Middle frontal gyrus (tissue), 1 donor: Measurements from ENCODE around the gene LBR.
"Not testable (repeated sequence)": the region's sequence is repeated elsewhere in the genome, so short reads cannot be mapped to it uniquely, and the experiment has no call there.

Experiments
- DNase-seq: peaks from one replicate; pipeline ENCODE4 v3.0.0-alpha.2; 2015; ENCODE audit warnings: low spot score; ENCODE audit errors: extremely low spot score

LBR gene

DNA sequence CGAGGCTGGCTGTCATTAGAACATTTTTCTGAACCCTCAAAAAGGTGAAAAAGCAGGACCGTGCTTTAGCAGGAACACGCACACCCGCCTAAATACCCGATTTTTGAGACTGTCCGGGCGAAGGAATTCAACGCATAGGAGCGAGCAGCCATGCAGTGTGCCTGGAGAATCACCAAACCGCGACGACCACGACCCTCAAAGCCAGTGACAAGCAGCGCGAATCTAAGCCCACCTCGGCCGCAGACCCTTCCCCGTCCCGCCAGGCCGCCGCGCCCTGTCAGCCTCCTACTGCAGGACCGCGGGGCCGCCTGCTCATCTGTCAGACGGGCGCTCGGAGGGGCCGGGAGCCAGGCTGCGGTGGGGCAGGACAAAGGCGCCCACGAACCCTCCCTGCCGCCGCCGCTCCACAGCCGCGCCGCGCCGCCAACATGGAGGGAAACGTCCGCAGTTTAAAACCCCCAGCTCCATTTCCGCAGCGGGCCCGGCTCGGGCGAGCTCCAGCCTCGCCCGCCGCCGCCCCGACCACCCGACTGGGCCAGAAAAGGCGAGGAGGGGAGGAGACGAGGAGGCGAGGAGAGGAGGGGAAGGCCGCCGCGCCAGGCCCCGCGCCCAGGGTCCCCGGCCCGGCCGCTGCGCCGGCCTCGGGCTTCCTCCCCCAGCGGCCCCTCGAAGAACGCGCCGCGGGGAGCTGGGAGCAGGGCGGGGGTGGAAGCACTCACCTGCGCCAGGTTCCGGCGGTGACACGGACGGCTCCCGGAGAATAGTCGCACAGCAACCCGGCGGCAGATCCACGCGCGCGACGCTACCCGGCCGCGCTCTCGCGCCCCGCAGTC lies at the start of gene LBR:
Gene LBR (minus strand): TSS at position 804 of the 833 bp plus-strand sequence. CDS start 3,963 bp downstream, outside the sequence.
- DNase-seq: no peak

DNA sequence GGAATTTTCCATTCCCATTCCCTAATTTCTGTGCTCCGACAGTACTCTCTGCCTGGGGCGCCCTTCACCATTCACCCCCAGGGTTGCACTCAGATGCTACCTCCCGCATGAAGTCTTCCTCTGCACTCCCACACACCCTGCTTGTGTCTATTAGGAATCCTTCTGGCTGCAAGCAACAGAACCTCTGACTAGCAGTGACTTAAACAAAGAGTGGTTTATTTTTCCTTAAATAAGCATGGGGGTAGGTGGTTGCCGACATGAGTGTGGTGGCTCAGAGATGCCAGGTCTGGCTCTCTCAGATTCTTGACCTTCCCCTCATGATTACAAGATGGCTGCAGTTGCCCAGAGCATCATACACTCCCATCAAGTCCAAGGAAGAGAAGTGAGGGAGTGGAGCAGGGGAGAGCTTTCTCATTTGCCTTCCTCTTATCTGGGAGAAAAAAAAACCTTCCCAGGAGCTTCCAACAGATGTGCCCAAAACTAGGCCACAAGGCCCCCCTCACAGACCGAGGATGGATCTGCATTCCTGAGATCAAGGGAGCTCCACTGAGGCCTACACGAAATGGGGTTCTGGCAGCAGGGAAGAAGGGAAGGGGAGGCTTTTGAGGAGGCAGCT lies 49.6 kb upstream of the LBR start:
- DNase-seq: no peak

DNA sequence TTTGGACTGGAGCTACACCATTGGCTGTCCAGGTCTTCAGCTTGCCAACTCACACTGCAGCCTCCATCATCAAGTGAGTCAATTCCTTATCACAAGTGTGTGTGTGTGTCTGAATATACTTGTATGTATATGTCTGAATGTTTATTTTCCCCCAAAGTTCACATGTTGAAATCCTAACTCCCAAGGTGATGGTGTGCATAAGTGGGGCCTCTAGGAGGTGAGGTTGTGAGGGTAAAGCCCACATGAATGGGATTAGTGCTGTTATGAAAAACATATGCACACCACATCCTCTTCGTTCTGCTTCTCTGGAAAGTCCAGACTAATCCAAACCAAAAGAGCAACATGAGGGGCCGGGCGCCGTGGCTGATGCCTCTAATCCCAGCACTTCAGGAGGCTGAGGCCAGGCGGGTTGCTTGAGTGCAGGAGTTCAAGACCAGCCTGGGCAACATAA lies 48.7 kb upstream of the LBR start:
- no peak for DNase-seq

DNA sequence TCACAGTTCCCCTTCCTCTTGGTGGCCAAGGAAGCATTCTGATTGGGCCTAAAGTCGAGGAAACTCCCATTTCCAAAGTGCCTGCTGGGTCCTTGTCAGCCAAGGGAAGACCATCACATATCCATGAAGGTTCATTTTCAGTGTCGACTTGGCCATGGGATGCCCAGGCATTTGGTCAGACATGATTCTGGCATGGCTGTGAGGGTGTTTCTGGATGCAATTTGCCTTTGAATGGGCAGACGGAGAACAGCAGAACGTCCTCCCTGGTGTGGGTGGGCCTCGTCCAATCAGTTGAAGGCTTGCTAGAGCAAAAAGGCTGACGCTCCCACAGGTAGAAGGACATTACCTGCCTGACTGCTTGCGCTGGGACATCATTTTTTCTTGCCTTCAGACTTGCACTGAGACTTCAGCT lies 48.3 kb upstream of the LBR start:
- no peak for DNase-seq

- DNase-seq: no peak
Observed at GRCh38 chr1:225474986-225475820, 47.4 kb upstream of the LBR start.

DNA sequence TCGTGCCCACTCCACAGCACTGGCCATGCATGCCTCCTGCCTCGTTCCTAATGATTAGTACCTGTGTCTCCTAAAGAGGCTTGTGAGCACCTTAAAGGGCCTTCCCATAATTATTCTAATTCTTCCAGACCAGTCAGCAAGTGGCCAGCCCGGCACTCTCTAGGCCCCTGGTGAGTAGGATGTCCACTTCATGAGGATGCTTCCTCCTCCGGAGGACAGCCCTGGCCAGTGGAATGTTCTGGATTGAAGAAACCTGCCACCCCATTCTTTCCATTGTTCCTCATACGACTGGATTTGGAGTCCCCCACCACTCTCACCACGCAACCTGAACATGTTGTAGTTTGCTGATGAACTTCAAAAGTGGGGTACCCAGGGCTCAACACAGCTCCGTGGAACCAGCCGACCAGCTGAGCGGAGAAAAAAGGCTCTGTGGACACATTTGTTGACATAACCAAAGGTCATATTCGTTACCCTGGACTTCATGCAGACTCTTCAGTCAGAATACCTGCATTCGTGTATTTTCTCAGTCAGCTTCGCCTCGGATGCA lies 46.7 kb upstream of the LBR start:
- DNase-seq: no peak

GRCh38 chr1:225473676-225474438 lies 46.0 kb upstream of the LBR start:
- not testable (repeated sequence) for DNase-seq

DNA sequence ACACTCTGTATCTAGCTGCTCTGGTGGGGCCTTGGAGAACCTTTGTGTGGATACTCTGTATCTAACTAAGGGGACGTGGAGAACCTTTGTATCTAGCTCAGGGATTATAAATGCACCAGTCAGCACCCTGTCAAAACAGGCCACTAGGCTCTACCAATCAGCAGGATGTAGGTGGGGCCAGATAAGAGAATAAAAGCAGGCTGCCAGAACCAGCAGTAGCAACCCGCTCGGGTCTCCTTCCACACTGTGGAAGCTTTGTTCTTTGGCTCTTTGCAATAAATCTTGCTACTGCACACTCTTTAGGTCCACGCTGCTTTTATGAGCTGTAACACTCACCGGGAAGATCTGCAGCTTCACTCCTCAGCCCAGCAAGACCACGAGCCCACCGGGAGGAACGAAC lies 45.4 kb upstream of the LBR start:
- not testable (repeated sequence) for DNase-seq

DNA sequence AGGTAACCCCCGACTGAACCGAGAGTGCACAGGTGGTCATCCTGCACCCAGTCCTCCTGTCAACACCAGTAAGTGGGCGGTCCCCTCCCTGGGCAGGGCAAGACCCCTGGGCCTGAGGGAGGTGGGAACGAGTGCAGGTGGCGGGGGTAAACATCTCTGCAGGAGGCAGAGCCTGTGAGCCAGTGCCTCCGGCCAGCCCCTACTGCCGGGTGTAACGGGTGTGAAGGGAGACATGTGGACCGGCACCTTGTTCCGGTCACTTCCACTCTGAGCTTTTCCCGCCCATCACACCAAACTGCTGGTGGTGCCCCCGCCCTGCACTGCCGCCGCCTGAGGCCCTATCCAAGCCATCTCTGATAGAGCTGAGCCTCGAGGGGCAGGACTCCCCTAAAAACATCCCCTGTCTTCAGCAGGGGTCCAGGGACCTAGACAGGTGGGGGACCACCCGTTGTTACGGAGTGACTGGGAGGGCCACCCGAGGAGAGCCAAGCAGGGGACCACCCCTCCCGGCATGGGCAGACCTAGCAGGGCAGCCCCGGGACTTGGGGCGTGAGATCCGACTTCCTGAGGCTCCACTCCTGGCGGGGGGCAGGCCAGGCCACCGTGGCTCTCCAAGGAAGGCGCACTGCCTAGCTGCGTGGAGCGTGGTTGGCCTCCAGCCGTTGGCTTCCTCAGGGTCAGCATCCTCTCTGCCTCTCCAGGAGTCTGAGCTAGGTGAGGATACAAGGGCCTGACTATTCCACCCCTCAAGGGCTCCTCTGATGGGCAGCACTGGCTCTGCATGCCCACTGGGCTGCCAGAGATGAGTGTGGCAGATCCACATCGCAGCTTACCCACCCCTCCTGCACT lies 43.8 kb upstream of the LBR start:
- DNase-seq: no peak

- DNase-seq: no peak
Observed at GRCh38 chr1:225471109-225471452, 43.2 kb upstream of the LBR start.

DNA sequence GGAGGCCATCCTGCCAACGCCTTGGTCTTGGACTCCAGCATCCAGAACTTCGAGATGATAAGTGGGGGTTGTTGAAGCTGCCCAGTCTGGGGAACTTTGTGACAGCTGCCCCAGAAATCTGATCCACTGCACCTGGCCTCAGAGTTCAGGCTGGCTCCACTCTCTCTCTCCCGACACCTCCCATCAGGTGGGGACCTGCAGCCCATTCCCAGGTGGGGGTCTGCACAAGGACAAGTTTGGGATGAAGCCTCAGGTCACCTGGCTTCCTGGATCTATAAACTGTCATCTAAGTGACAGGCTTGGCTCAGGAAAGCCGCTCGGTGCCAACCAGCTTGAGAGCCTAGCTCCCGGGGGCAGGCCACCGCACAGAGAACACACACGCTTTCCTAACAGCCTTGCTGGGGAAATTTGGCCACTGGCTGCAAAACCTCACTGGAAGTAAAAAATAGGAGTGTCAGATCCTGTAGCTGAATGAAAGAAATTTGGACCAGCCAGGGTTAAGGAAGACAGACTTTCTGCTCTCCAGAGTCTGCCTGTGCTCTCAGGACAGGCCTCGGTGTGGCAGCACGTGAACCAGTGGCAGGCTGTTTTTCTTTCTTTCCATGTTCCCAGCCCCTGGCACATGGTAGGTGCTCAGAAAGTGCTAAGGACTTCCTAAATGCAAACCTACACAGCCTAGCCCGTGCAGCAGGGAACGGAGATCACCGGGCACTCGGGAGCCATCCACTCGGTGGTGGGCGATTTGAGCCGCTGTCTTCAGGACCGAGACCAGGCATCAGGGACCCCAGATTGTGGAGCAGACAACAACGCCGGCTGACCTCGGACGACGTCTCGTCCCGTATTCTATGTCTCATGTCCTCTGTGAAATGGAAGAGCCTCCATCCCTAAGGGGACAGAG lies 42.6 kb upstream of the LBR start:
- DNase-seq: no peak

DNA sequence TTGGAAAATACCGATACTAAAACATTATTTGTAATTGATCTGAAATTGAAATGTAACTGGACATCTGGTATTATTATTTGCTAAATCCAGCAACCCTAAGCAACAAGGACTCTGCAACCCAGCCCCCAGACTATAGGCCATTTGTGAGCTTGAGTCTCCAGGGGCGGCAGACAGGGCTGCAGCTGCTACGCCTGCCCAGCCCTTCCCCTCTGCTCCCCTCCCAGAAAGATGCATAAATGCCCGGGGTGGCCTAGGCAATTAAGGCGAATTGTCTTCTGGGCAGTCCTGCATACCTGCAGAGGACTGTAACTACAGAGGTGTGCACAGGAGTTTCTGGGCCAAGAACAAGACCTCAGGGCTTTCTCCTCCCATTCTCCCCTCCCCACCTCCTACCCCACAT lies 41.2 kb upstream of the LBR start:
- no peak for DNase-seq

DNA sequence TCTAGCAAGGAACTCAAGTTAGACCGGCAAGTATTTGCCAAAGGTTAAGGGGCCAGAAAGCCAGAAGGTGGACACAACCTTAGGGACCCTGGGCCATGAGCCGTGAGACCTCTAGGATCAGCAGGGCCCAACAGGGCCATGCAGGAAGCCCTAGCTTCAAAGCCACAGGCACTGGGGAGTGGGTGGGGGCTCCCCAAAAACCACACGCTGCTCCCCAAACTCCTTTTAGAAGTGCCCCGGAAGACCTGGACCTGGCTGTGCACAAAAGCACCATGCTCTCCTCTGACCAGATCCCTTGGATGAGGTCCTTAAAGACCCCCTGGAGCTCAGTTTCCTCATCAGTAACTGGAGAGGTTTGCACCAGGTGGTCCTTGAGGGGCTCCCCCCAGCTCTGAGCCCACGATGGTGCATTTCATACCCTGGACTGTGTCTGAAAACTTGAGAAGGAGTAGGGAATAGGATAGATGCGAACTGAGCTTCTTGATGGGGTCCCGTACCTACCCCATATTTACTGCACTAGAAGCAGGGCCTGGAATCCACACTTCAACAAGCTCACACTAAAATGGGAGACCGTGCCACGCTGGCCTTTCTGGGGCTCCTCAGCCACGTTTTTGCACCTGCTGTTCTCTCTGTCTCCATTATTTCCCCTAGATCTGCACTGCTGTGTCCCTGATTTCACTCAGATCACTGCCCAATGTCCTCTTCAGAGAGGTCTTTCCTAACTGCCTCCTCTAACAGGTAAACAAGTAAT lies 40.6 kb upstream of the LBR start:
- no peak for DNase-seq

DNA sequence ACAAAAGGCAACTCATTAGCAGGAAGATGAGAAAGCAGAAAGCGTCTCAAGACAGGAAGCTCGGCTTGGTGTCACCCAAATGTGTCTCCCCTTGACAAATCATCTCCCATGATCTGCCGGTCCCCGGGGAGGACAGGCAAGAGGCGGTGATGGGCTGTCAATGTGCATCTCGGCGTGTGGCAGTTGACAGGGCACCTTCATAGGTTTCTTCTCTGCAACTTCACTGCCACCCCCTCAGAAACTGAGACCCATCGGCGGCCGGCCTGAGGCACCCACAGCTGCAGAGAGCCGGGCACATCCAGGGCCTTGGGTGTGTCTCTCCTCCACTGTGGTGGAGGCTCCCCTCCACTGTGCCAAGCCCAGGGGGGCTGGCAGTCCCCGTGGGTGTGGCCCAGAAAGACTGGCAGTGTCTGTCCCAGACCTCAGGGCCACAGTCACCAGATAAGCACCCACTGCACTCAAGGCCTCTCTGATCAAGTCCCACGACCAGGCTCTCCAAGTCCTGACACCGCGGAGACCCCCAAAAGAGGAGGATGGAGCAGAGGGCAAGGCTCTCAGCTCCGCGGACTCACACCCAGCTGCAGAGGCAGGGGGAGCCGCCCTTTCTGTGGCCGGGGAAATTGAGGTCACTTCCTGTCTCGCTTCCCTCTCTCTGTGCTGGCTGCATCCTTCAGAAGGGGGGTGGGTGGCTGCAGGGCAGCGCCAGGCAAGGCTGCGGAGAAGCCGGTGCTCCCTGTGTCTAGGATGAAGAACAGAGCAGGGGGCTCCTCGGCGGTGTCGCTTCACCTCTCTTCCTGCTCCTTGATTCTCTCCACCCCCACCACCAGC lies 39.6 kb upstream of the LBR start:
- no peak for DNase-seq

GRCh38 chr1:225466848-225467192 lies 39.0 kb upstream of the LBR start:
- no peak for DNase-seq

DNA sequence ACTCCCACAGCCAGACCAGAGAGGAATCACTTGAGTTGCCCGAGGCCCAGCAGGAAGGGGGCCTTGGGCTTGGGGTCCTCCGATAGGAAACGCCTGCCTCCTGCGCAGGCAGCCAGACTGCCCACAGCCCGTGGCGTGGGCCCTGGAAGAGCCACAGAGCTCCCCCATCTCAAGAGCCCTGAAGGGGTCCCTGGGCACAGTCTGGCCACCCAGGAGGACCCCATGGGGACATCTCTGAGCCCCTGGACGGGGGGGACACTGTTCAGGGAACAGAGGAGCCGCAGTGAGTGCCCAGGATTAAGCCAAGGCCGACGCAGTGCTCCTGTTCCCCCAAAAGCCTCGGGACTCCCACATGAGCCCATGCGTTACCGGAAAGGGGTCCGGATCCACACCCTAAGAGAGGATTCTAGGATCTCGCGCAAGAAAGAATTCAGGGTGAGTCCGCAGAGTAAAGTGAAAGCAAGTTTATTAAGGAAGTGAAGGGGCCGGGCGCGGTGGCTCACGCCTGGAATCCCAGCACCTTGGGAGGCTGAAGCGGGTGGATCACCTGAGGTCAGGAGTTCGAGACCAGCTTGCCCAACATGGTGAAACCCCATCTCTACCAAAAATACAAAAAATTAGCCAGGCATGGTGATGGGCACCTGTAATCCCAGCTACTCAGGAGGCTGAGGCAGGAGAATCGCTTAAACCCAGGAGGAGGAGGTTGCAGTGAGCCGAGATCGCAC lies 38.1 kb upstream of the LBR start:
- DNase-seq: no peak
